ENCODE measurements around the gene CACNB1. TPM values are rescaled to one million over a fixed set of nuclear protein-coding genes. Genes with fewer than 3 reads are reported as not detected.
A peak's percentile ranks its signal among the peaks of the same experiment; 100 is the strongest.

Gene CACNB1
- total RNA-seq (17.3 and 27.6 TPM in 2 replicates), polyA plus RNA-seq (41.6 and 57.1 TPM in 2 replicates)

DNA sequence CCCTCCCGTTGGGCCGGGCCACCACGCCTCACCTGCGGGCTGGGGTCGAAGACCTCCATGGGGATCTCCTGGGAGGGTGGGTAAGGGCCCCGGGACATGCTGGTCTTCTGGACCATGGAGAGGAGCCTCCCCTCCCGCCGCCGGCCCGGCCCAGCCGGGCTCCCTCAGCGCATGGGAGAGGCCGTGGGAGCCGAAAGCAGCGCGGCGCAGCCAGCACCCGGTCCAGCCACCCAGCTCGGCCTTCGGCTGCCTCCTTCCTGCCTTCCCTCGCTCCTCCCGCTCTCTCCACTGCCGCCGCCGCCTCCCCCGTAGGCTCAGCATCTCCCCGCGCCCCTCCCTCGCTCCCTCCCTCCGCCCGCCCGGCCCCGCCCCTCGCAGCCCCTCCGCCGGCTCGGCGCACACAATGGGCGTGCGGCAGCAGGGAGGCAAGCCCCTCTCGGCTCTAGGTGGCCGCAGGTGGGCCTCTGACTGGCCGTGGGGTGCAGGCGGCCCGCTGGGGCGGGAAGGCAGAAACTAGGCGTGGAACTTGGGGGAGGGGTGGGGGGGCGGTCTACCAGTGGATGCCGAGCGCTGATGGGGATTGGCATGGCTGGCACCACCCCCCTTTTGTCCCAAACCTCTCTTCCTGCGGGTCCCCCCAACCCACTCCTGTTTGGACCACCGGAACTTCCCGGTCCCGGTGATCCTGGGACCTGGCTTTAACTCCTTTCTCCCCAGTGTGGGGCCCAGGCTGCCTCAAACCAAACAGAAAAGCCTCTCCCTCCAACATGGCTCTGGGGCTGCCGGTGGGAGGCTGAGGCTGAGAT lies at the start of gene CACNB1:
TSS of gene CACNB1 (minus strand) at position 290 of the 806 bp plus-strand sequence. CDS start at position 116, 174 bp downstream.
- Histone ChIP-seq H3K27me3 (no peaks in the 10 kb centered on the region), H3K4me1 (ENCODE audit: low read depth) (peaks cover 38% of the 10 kb centered on the region), H3K9me3 (ENCODE audit: low read depth) (no peaks in the 10 kb centered on the region), H3K27ac (no peak within 1 kb of the TSS), H3K4me3 (peak within 1 kb of the TSS; percentile 54), H3K36me3 (peaks cover 12% of the 10 kb centered on the region)
- DNase-seq (ENCODE audit: low read depth in 1 of 2, low spot score in 1 of 2): peak; percentile 84 to 91
- TF ChIP-seq, protein P1, sequence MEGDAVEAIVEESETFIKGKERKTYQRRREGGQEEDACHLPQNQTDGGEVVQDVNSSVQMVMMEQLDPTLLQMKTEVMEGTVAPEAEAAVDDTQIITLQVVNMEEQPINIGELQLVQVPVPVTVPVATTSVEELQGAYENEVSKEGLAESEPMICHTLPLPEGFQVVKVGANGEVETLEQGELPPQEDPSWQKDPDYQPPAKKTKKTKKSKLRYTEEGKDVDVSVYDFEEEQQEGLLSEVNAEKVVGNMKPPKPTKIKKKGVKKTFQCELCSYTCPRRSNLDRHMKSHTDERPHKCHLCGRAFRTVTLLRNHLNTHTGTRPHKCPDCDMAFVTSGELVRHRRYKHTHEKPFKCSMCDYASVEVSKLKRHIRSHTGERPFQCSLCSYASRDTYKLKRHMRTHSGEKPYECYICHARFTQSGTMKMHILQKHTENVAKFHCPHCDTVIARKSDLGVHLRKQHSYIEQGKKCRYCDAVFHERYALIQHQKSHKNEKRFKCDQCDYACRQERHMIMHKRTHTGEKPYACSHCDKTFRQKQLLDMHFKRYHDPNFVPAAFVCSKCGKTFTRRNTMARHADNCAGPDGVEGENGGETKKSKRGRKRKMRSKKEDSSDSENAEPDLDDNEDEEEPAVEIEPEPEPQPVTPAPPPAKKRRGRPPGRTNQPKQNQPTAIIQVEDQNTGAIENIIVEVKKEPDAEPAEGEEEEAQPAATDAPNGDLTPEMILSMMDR (IDR thresholded peaks at IDR 0.05; ENCODE audit: low read depth, low read length): no peak

DNA sequence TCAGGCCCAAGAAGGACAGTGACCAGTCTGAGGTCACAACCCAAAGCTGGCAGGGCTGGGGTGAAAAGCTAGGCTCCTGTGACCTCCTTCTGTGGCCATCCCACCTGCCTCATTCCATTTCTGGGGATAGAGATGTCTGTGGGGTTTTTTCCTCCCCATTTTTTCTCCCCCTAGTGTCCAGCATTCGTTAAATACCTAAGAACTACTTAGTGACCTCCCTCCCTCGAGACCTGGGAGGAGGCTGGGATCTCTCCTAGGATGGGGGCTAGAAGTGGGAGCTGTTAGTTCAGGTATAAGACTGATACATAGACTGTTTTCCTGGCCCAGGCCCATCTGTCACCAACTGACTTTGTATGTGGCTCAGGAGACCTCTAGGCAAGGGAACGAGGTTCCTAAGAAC lies 48.8 kb upstream of the CACNB1 start:
- Histone ChIP-seq H3K27ac (no peak overlapping the region), H3K9me3 (ENCODE audit: low read depth) (no peaks in the 10 kb centered on the region), H3K36me3 (no peaks in the 10 kb centered on the region), H3K27me3 (no peaks in the 10 kb centered on the region), H3K4me3 (no peak overlapping the region), H3K4me1 (ENCODE audit: low read depth) (no peaks in the 10 kb centered on the region)
- no peak for DNase-seq (ENCODE audit: low read depth in 1 of 2, low spot score in 1 of 2)
- TF ChIP-seq, protein P1 (IDR thresholded peaks at IDR 0.05; ENCODE audit: low read depth, low read length): peak; percentile 8

DNA sequence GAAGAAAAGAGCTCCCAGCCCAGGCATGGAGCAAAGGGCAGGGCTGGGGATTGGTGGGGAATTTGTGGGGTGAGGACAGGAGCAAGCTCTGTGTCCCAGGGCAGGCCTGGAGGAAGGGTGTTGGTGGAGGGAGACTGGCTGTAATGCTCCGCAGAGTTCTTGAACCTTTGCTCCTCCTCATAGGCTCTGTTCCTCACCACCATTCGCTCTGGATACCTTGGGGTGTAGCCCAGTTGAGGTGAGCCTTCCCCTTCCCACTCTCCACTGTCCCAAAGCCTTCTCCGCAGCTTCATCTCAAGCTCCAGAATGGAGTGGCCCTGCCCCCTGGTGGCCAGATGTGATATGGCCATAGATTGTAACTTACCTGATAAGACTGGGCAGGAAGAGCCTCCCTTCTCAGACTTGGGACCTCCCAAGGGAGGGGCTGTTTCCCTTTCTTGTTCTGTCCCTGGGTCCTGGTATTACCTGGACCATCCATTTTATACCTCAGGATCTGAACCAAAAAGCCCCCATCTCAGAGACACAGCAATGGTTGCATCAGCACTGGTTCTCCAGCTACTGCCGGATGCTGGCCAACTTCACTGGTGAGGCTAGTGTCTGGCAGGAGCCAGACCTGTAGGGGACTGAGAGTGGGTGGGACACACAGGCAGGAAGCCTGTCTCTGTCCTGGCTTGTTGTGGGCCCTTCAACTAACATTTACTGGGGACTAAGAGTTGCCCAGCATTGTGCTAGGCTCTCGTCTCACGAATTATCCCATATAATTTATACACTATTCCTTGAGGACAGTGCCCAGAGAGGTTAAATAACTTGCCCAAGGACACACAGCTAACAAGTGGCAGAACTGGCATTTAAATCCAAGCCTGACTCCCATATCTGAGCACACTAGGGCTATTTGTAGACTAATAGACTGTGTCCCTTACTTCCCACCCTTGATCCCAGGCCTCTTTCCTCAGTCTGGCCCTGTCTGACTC lies 47.4 kb upstream of the CACNB1 start:
- H3K9me3 ChIP-seq (ENCODE audit: low read depth): no peaks in the 10 kb centered on the region
- H3K4me3 ChIP-seq: no peak overlapping the region
- DNase-seq (ENCODE audit: low read depth in 1 of 2, low spot score in 1 of 2): peak; percentile 87 to 90
- no peaks in the 10 kb centered on the region for H3K36me3 ChIP-seq
- TF ChIP-seq, protein P1 (IDR thresholded peaks at IDR 0.05; ENCODE audit: low read depth, low read length): peak; percentile 95
- no peak overlapping the region for H3K27ac ChIP-seq
- H3K4me1 ChIP-seq (ENCODE audit: low read depth): no peaks in the 10 kb centered on the region
- no peaks in the 10 kb centered on the region for H3K27me3 ChIP-seq

DNA sequence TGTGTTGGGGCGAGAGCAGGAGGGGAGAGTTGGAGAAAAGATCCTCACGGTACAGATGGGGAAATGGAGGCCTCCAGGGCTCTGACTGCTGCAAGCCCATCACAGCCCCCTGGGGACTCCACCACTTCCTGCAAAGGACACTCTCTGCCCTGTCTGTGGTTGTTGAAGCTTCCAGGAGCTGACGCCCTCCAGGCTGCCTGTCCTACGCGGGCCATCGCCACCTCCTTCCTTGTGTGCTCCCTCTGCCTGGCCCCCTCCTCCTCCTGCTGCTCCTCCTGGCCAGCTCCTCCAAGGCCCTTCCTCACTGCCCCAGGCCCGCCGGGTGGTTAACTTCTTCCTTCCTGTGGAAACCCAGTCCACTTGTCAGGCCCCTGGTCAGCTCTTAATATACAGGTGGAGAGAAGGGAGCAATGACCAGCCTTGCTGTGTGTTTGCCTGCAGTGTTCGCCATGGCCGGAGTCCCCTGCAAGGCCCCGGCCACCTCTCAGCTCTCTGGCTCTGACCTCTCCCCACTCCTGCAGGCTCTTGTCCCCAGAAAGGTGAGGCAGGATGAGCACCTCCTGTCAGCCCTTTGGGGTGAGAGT lies 46.6 kb upstream of the CACNB1 start:
- Histone ChIP-seq H3K9me3 (ENCODE audit: low read depth) (no peaks in the 10 kb centered on the region), H3K4me3 (no peak overlapping the region), H3K4me1 (ENCODE audit: low read depth) (no peaks in the 10 kb centered on the region), H3K27ac (no peak overlapping the region), H3K36me3 (no peaks in the 10 kb centered on the region), H3K27me3 (no peaks in the 10 kb centered on the region)
- DNase-seq (ENCODE audit: low read depth in 1 of 2, low spot score in 1 of 2): no peak
- TF ChIP-seq, protein P1 (IDR thresholded peaks at IDR 0.05; ENCODE audit: low read depth, low read length): no peak

DNA sequence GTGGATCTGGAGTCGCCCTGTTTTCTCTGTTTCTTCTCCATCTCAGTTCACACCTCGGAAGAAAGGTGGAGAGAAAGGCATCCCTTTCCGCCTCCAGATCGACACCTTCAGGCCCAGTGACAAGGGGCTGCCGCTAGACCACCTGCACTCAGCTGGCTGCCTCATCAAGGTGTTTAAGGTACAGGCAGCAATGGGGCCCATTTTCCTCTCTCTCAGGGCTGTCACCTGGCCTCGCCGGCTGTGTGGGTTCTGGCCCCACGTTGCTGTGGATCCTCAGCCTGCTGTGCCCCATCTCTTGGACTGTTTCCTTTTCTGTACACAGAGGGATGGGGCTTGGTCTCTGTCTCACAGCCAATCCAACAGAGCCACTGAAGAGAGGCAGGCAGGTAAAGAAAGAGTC lies 45.7 kb upstream of the CACNB1 start:
- Histone ChIP-seq H3K36me3 (no peaks in the 10 kb centered on the region), H3K4me3 (no peak overlapping the region), H3K27ac (no peak overlapping the region), H3K9me3 (ENCODE audit: low read depth) (no peaks in the 10 kb centered on the region), H3K27me3 (no peaks in the 10 kb centered on the region), H3K4me1 (ENCODE audit: low read depth) (no peaks in the 10 kb centered on the region)
- DNase-seq (ENCODE audit: low read depth in 1 of 2, low spot score in 1 of 2): no peak
- TF ChIP-seq, protein P1 (IDR thresholded peaks at IDR 0.05; ENCODE audit: low read depth, low read length): no peak
